Smooth muscle cell of trachea (primary cell): ENCODE measurements around the gene RAB27A. TPM values are rescaled to one million over a fixed set of nuclear protein-coding genes. Genes with fewer than 3 reads are reported as not detected.

ENCODE experiments used
- total RNA-seq: library from RNA; depleted of rRNA; stranded (reverse); fragments of >200 nt; gene quantifications from 2 replicates; pipeline ENCODE4 v1.2.1, GENCODE V29; 2014

RAB27A gene
- total RNA-seq, result 12.1 and 22.3 TPM in 2 replicates

GRCh38 chr15:55289746-55290527 is at the start of gene RAB27A:
Gene RAB27A (minus strand): TSS chr15:55289813. CDS start chr15:55234934, 54,879 bp downstream.

GRCh38 chr15:55318588-55319494 is 29.2 kb upstream of the RAB27A start, which contains the start of the genes PIGB and PIGBOS1:
Gene PIGB (plus strand): TSS chr15:55319222. CDS start chr15:55319251, 29 bp downstream.
Gene PIGBOS1 (minus strand): TSS chr15:55319123. CDS start chr15:55317792, 1,331 bp downstream.

GRCh38 chr15:55196458-55197361 is 92.9 kb downstream of the RAB27A start, which contains the start of gene RSL24D1:
Gene RSL24D1 (minus strand): TSS chr15:55196941. CDS start chr15:55196890, 51 bp downstream.

Other genes with a start within 250 kb of the RAB27A start
- gene RSL24D1, start 92.9 kb downstream of the RAB27A start, total RNA-seq, result 63.8 and 91.8 TPM in 2 replicates
- 4.8 and 11.5 TPM in 2 replicates for gene PIGBOS1, start 29.3 kb upstream of the RAB27A start, total RNA-seq
- 15.7 and 18.8 TPM in 2 replicates for gene PIGB, start 29.4 kb upstream of the RAB27A start, total RNA-seq
- 35.9 and 62.7 TPM in 2 replicates for gene CCPG1, start 118.5 kb upstream of the RAB27A start, total RNA-seq
- gene PIERCE2, start 118.7 kb upstream of the RAB27A start, total RNA-seq, result 1.2 TPM in 2 replicates
- 1.3 and 4.5 TPM in 2 replicates for gene DNAAF4, start 218.4 kb upstream of the RAB27A start, total RNA-seq